ENCODE data around the gene ASB8.
A peak's percentile ranks its signal among the peaks of the same experiment; 100 is the strongest.
"Not testable (repeated sequence)": the region's sequence is repeated elsewhere in the genome, so short reads cannot be mapped to it uniquely, and the experiment has no call there.

Gene ASB8

GRCh38 chr12:48182631-48183030 lies 25.3 kb upstream of the ASB8 start:
- DNase-seq = no peak

DNA sequence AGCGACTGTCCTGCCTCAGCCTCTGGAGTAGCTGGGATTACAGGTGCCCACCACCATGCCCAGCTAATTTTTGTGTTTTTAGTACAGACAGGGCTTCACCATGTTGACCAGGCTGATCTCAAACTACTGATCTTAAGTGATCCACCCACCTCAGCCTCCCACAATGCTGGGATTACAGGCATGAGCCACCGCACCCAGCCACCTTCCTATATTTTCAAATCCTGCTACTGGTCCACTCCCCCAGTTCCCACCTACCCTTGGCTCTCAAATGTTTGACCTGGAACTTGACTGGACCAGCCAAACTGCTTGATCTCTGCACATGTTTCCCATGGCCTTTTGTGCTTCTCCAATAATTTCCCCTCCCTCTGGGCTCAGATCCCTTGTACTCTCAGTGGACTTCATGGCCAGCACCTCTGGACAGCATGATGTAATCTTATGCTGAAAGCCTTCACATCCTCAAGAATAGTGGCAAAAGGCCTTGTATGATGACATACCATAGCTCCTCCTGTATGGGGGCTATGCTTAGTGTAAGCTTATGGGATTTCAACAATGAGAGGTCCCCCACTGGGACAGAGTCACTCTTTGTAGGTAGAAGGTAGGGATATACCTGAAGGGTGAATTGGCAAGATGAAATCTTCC lies 23.7 kb upstream of the ASB8 start:
- DNase-seq = no peak

- DNase-seq = no peak
Measured at GRCh38 chr12:48180424-48180823, 23.1 kb upstream of the ASB8 start.

DNA sequence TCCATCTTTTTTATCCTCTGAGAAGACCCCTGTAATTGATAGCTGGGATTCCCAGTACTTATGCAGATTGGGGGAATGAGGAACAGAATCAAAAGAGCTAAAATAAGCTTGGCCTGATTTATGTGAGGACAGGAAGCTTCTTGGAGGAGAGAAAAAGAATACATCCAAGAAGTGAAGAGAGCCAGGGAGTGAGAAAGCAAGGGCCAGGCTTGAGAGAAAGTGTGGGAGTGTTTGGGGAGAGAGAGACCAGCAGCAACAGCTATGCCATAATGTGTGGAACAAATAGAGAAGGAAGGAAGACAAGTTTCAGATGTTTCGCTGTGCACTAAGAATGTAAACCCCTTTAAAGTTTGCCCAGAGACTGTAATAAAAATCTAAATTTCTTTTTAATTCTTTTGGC lies 22.2 kb upstream of the ASB8 start:
- no peak for DNase-seq

DNA sequence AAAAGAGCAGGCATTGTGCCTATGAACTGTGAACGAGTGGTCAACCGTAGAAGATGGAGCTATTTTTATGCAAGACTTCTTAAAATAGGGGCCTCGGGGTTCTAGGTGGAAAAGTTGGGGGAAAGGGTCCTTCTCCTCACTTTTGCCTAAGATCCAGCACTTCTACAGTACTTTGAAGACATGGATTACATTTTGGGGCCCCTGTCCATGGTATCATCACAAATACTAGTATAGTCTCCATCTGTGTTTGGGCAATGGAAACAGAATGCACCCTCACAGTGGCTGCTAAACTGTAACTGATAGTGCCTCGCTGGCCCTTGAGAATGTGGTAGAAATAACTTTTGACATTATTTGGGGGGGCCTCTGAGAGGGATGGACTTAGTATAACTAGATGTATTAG lies 20.7 kb upstream of the ASB8 start:
- no peak for DNase-seq

DNA sequence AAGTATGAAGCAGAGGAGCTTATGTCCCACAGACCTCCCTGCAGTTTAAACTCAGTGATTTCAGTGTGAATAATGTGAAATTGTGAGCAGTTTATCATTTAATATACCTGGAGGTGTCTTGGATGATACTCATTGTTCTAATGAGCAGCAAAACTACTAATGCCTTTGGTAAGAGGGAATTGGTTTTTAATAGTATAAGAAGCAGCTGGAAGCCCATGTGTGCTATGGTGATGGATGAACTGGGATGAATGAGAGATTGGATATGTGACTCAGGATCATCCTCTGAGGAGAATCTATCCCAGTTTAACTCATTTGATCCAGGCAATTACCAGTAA lies 19.1 kb upstream of the ASB8 start:
- no peak for DNase-seq

DNA sequence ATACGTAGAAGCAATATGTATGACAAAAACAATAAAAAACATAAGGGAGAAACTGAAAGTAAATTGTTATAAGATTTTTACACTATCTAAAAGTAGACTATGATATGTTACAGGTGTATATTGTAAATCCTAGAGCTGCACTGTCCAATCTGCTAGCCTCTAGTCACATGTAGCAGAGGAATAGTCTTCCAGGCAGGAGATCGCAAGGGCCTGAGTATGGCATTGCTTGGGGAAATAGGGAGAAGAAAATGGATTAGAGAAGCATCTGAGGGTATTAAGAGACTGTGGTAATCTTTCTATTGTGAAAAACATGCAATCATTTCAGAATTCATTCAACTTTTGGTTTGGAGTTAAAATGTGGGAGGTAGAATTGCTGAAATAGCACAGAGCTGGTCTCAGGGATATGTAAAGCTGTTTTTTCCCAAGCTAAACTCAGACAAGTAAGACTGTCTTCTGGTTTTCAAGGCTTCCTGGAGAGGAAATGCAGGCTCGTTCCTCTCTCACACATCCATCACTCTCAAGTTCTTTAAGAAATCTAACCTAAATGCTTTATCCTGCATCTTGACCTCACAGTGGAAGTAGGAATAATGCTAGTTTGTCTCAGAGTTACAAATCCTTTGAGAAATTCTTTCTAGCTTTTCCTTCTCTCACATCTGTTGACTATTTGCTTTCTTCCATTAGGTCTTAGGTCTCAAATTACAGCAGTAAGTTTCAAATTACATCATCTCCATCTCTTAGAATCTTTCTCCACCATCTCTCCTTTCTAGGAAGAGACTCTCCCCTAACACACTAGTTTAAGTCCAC lies 18.5 kb upstream of the ASB8 start:
- no peak for DNase-seq

DNA sequence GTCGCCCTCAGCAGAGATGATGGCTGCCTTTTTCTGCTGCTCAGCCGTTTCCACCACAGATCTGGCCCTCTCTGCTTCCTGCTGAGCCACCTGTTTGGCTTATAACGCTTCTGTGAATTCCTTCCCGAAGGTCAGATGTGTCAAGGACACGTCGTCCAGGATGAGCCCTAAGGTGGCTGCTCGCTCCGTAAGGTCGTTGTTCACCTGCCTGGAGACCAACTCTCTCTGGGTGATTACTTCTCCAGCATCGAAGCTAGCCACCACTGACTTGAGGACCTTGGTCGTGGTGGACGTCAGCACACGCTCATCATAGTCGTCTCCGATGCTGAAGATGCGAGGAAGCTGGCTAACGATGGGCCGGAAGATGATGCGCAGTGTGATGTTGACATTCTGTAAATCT lies 11.7 kb upstream of the ASB8 start:
- no peak for DNase-seq

GRCh38 chr12:48165089-48165981 lies 8.0 kb upstream of the ASB8 start:
- peak; percentile 78 for DNase-seq

GRCh38 chr12:48164451-48164850 lies 7.1 kb upstream of the ASB8 start:
- no peak for DNase-seq

DNA sequence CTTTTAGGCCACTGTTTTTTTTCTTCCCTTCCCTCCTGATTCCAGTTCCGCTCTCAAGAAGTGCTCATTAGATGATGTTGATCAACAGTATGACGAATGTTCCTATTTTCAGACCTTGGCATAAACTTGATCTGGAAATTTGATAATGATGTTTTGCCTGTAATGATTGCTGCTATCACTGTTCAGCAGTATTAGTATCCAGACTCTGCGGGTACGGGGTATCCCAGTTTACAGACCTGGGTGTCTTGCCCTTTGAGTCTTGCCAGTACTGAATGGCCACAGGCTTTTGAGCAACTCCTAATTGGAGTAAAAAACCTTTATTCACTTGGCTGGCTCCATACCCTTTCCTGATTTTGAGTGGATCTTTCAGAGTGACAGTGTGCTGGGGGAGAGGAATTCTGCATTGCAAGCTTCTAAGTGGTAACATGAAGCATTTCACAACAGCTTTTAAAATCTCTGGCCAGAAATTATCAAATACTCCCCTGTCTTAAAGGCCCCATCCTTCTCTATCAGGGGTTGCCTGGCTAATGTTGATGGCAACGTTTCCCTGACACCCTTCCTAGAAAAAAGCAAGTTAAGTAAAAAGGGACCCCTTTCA lies 5.9 kb upstream of the ASB8 start:
- DNase-seq = no peak

DNA sequence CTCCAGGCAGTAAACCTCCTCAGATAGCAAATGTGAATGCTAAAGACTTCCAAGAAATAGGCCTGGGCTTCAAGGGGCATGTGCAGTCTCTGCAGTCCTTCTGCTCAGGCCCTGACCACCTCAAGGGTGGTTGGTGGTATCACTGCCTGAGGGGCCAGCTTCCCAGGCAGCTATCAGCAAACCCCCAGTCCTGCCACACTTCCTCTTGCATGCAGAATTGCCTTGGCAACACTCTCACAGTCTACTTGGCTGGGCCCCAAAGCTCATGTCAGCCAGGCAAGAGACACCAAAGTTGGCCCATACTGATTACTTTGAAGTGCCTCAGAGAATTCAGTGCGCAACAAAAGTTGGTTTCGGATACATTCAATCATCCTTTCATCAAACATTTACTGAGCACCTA lies 3.5 kb upstream of the ASB8 start:
- DNase-seq = no peak

DNA sequence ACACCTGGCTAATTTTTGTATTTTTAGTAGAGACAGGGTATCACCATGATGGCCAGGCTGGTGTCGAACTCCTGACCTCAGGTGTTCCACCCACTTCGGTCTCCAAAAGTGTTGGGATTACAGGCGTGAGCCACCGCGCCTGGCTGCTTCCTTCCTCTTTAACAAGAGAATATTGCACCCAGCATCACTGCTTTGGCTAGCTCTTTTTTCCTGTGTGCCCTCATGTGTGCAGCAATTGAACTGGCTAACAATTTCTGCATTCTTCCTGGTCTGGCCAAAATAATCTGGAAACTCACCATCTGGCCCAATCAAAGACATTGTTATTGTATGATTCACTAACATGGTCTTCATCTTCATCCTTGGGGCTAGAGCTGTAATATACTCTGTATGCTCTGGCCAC lies 2.7 kb upstream of the ASB8 start:
- no peak for DNase-seq

- DNase-seq = peak; percentile 9
Measured at GRCh38 chr12:48157889-48158370, 615 bp upstream of the ASB8 start.

- DNase-seq = no peak
Measured at GRCh38 chr12:48156652-48157017, 680 bp downstream of the ASB8 start.

DNA sequence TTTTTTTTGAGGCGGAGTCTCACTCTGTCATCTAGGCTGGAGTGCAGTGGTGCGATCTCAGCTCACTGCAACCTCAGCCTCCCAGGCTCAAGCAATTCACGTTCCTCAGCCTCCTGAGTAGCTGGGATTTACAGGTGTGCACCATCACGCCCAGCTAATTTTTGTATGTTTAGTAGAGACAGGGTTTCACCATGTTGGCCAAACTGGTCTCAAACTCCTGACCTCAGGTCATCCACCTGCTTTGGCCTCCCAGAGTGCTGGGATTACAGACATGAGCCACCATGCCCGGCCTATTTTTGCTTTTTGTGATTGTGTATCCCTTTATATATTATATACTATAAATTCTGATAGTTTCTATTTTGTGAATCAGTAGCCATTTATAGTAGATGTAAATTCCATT lies 1.5 kb downstream of the ASB8 start:
- not testable (repeated sequence) for DNase-seq

GRCh38 chr12:48151103-48151771 lies 6.1 kb downstream of the ASB8 start:
- DNase-seq = no peak

- no peak for DNase-seq
Measured at GRCh38 chr12:48145981-48146380, 11.3 kb downstream of the ASB8 start.

GRCh38 chr12:48143898-48144297 lies 13.4 kb downstream of the ASB8 start:
- no peak for DNase-seq

DNA sequence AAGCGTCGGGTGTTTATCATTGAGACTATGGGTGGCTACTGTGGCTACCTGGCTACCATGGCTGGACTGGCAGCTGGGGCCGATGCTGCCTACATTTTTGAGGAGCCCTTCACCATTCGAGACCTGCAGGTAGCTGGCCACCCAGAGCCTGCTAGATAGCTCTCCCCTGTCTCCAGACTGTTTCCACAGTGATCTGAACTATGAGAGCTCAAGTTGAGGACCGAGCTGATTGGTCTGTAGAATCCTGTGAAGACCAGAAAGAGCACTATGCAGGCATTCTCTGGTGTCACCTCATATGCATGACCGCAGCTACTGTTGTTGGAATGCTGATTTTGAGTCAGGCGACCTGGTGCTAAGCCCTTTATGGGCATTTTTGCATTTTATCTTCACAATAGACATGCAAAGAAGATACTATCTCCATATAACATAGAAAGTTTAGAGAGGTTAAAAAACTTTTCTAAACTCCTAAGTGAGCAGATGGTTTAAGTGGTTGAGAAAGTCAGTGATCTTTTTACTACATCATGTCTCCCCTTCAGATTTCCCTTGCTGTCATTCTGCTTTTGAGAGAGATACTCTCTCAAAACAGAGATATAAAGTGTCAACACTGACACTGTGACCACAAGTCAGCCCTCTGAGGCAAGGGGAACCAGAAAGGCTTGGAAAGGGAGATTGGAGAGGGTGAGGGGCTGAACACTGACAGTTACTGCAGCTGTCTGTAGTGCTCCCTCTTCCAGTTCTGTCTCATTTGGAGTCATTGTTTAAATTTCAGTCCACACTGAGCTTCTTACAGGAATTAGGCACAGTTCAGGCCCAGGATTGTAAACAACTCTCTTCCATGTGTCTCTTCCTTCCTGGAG lies 14.3 kb downstream of the ASB8 start:
- no peak for DNase-seq

GRCh38 chr12:48135027-48135426 lies 22.3 kb downstream of the ASB8 start:
- DNase-seq = no peak

- DNase-seq = no peak
Measured at GRCh38 chr12:48132826-48133225, 24.5 kb downstream of the ASB8 start.

Measured in CD4-positive, alpha-beta T cell treated with Interleukin-21 for 1 hour (primary cell).